A673 (cell line): ENCODE measurements around the gene NOX3. TPM values are rescaled to one million over a fixed set of nuclear protein-coding genes. Genes with fewer than 3 reads are reported as not detected.

Experiments used
- BruUV-seq: library from RNA; stranded (reverse); fragments of 400-500 nt; replicated peaks from 2 replicates; lab custom pipeline; 2021; lab: Mats Ljungman, UMichigan
- CTCF ChIA-PET: fragments of 300-600 bp; sonication (Branson Sonifier 250); formaldehyde crosslinking; loops from one replicate; lab custom pipeline; 2022; ENCODE audit warnings: antibody characterized with exemption; lab: Charles Lee
- POLR2A ChIA-PET: fragments of 300-600 bp; sonication (Branson Sonifier 250); formaldehyde crosslinking; loops from one replicate; lab custom pipeline; 2022; ENCODE audit warnings: antibody characterized with exemption; ENCODE audit not compliant: low non-redundant PET; lab: Charles Lee
- DNase-seq: peaks from one replicate; pipeline ENCODE4 v3.0.0-alpha.2; 2015; ENCODE audit warnings: low spot score
- H3K27ac ChIP-seq: fragments of 200-600 bp; sonication (generic); 2 replicates; pipeline ENCODE4 v1.5.1; 2016; ENCODE audit warnings: mixed run types, low read depth, mild to moderate bottlenecking, mixed read lengths, antibody characterized with exemption, low read length; ENCODE audit not compliant: poor library complexity, severe bottlenecking
- H3K27me3 ChIP-seq: fragments of 200-600 bp; sonication (generic); replicated peaks from 2 replicates; pipeline ENCODE4 v1.6.1; 2017; ENCODE audit warnings: mixed run types, low read depth, mild to moderate bottlenecking, mixed read lengths, antibody characterized with exemption, low read length; ENCODE audit not compliant: insufficient read depth, poor library complexity
- H3K36me3 ChIP-seq: fragments of 200-600 bp; sonication (generic); 2 replicates; pipeline ENCODE4 v1.6.1; 2016; ENCODE audit warnings: mixed run types, mild to moderate bottlenecking, mixed read lengths, antibody characterized with exemption, low read length; ENCODE audit not compliant: insufficient read depth, poor library complexity, severe bottlenecking
- H3K4me1 ChIP-seq: fragments of 200-600 bp; sonication (generic); 2 replicates; pipeline ENCODE4 v1.6.1; 2017; ENCODE audit warnings: mixed run types, mild to moderate bottlenecking, mixed read lengths, antibody characterized with exemption, low read length; ENCODE audit not compliant: insufficient read depth, poor library complexity, severe bottlenecking
- H3K4me3 ChIP-seq: fragments of 200-600 bp; sonication (generic); 2 replicates; pipeline ENCODE4 v1.5.1; 2016; ENCODE audit warnings: low read depth, mixed run types, mild to moderate bottlenecking, mixed read lengths, low read length; ENCODE audit not compliant: poor library complexity, severe bottlenecking
- H3K9me3 ChIP-seq: fragments of 200-600 bp; sonication (generic); 2 replicates; pipeline ENCODE4 v1.6.1; 2016; ENCODE audit warnings: mixed run types, low read depth, mild to moderate bottlenecking, mixed read lengths, antibody characterized with exemption, low read length; ENCODE audit not compliant: poor library complexity, severe bottlenecking
- EZH2 ChIP-seq: fragments of 200-600 bp; sonication (generic); IDR thresholded peaks from 2 replicates; pipeline ENCODE4 v1.6.1; 2017; ENCODE audit warnings: borderline replicate concordance, low read depth, mild to moderate bottlenecking, mixed read lengths, antibody characterized with exemption, low read length; ENCODE audit not compliant: poor library complexity, severe bottlenecking
- intact Hi-C: fragments of 100-400 bp; cut with micrococcal nuclease; formaldehyde crosslinking; loops from one replicate; pipeline ENCODE4 v1.10.0; 2022; ENCODE audit not compliant: unreplicated experiment
- total RNA-seq: library from RNA; stranded (reverse); gene quantifications from 2 replicates; pipeline ENCODE4 v1.2.3, GENCODE V29; 2021
- TF ChIP-seq, protein P1 (sequence below): fragments of 300-800, 200-600 bp; sonication (generic); conservative IDR thresholded peaks from 2 replicates; pipeline ENCODE4 v1.5.1; 2017; ENCODE audit warnings: low read depth, mild to moderate bottlenecking, antibody characterized with exemption, low read length, moderate library complexity, mixed read lengths

Gene NOX3
- total RNA-seq, 1 experiment from 2014 or later = not detected

DNA sequence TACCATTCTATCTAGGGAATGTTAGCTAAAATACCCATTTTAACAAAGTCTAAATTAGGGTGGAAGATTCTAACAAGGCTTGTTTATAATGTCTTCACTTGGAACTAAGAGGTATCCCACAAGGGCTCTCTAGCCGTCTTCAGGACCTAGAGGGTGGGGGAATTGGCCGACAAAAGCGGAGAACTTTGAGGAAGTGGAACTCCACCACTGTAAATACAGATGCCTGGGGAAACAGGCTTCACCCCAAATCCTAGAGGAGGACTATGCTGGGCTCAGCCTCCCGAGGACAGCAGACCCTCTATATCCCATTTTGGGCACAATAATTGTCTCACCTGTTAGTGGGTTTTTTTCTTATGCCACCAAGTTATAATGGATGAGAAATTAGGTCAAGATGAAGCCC, 83.4 kb downstream of the NOX3 start:
- no peak for DNase-seq
- POLR2A ChIA-PET = no interaction called here
- H3K27ac ChIP-seq = no peak overlapping the region
- BruUV-seq = no TSS peak
- H3K4me1 ChIP-seq = no peaks in the 10 kb centered on the region
- intact Hi-C loops = no loop called here
- CTCF ChIA-PET = no interaction called here
- no peak overlapping the region for H3K4me3 ChIP-seq
- no peaks in the 10 kb centered on the region for H3K36me3 ChIP-seq
- H3K27me3 ChIP-seq = no peaks in the 10 kb centered on the region
- TF ChIP-seq, protein P1, sequence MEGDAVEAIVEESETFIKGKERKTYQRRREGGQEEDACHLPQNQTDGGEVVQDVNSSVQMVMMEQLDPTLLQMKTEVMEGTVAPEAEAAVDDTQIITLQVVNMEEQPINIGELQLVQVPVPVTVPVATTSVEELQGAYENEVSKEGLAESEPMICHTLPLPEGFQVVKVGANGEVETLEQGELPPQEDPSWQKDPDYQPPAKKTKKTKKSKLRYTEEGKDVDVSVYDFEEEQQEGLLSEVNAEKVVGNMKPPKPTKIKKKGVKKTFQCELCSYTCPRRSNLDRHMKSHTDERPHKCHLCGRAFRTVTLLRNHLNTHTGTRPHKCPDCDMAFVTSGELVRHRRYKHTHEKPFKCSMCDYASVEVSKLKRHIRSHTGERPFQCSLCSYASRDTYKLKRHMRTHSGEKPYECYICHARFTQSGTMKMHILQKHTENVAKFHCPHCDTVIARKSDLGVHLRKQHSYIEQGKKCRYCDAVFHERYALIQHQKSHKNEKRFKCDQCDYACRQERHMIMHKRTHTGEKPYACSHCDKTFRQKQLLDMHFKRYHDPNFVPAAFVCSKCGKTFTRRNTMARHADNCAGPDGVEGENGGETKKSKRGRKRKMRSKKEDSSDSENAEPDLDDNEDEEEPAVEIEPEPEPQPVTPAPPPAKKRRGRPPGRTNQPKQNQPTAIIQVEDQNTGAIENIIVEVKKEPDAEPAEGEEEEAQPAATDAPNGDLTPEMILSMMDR = no peak
- TF ChIP-seq EZH2 = no peak
- H3K9me3 ChIP-seq = no peaks in the 10 kb centered on the region

DNA sequence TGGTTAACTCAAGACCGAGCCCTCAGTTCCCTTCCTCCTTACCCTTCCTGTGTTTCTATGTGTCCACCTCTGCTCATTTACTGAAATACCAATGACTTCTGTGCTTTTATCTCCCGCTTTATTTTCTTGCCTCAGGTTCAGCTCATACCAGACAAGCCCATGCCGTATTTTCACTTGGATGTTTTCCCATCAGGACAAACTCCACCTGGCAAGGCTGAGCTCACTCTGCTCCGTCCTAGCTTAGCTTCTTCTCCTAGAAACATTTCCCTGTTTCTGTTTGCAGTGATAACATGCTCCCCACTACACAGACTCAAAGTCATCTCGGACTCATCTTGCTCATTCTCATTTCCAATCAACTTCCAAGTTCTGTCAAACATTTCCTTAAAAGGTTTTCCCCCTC, 84.4 kb downstream of the NOX3 start:
- H3K27ac ChIP-seq = no peak overlapping the region
- POLR2A ChIA-PET = no interaction called here

DNA sequence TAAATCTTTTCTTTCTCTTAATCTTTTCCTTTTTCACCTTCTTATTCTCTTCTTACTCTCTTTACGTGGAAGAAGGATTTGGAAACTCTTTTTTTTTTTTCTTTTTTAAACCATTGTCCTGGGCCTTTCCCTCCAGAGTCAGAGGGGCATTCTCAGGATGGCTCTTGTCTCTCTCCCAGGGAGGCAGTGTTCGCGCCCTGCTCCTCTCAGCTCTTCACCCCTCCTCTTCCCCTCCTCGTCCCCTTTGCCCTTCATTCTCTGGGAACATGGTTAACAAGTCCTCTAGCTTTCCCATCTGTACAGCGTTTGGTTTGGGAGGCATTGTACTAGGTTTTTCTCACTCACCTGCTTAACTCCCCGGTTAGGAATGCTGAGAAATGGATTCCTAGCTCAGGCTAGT, 89.3 kb downstream of the NOX3 start:
- intact Hi-C loops = no loop called here
- ChIA-PET POLR2A (no interaction called here), CTCF (no interaction called here)

More for the DNA sequence above, 84.4 kb downstream of the NOX3 start:
- H3K27me3 ChIP-seq = no peaks in the 10 kb centered on the region
- H3K4me1 ChIP-seq = no peaks in the 10 kb centered on the region
- no peaks in the 10 kb centered on the region for H3K9me3 ChIP-seq
- no peaks in the 10 kb centered on the region for H3K36me3 ChIP-seq
- BruUV-seq = no TSS peak
- CTCF ChIA-PET = no interaction called here
- no peak overlapping the region for H3K4me3 ChIP-seq
- TF ChIP-seq, protein P1 = no peak
- TF ChIP-seq EZH2 = no peak
- DNase-seq = no peak
- intact Hi-C loops = no loop called here

More for the DNA sequence above, 89.3 kb downstream of the NOX3 start:
- BruUV-seq = no TSS peak
- Histone ChIP-seq H3K36me3 (no peaks in the 10 kb centered on the region), H3K27ac (no peak overlapping the region), H3K27me3 (no peaks in the 10 kb centered on the region), H3K4me1 (no peaks in the 10 kb centered on the region), H3K9me3 (no peaks in the 10 kb centered on the region), H3K4me3 (no peak overlapping the region)
- TF ChIP-seq EZH2 = no peak
- TF ChIP-seq, protein P1 = no peak
- no peak for DNase-seq
